PFSK-1 (cell line): ENCODE results near the gene HTN1.
"Not testable (repeated sequence)": the region's sequence is repeated elsewhere in the genome, so short reads cannot be mapped to it uniquely, and the experiment has no call there.

Experiments used
- FOXP2 ChIP-seq: optimal IDR thresholded peaks from 2 replicates; pipeline ENCODE3; 2011; ENCODE audit warnings: borderline replicate concordance, control low read depth, inconsistent platforms; ENCODE audit not compliant: insufficient read depth; ENCODE audit errors: extremely low read length, extremely low read depth
- POLR2AphosphoS5 ChIP-seq: IDR thresholded peaks from 2 replicates; pipeline ENCODE4 v1.6.1; 2012; ENCODE audit warnings: low read depth, mild to moderate bottlenecking, control low read depth, low read length, moderate library complexity
- REST ChIP-seq, 2 experiments: IDR thresholded peaks; 2 replicates each; pipeline versions ENCODE4 v1.6.1 to v1.8.0; 2011 to 2012; ENCODE audit warnings: low read depth in 2 of 2, low read length in 2 of 2, control low read depth in 1 of 2, inconsistent platforms in 1 of 2, mild to moderate bottlenecking in 1 of 2, moderate library complexity in 1 of 2; ENCODE audit not compliant: insufficient read depth in 1 of 2
- SIN3A ChIP-seq: IDR thresholded peaks from 2 replicates; pipeline ENCODE4 v1.6.1; 2012; ENCODE audit warnings: mild to moderate bottlenecking, low read length, moderate library complexity, borderline replicate concordance; ENCODE audit not compliant: insufficient read depth
- TAF1 ChIP-seq: IDR thresholded peaks from 2 replicates; pipeline ENCODE4 v1.6.1; 2012; ENCODE audit warnings: low read length, control low read depth, borderline replicate concordance; ENCODE audit not compliant: insufficient read depth

The HTN1 gene

GRCh38 chr4:70027011-70027410 lies 23.2 kb upstream of the HTN1 start:
- TF ChIP-seq TAF1 (no peak), REST (IDR thresholded peaks at IDR 0.05; ENCODE audit: insufficient read depth in 1 of 2, low read depth in 2 of 2, low read length in 2 of 2) (no peak), FOXP2 (no peak), SIN3A (no peak), POLR2AphosphoS5 (no peak)

GRCh38 chr4:70028159-70028558 lies 22.1 kb upstream of the HTN1 start, which contains the start of gene HTN3:
HTN3 (plus strand) TSS chr4:70028459; CDS start chr4:70030741, 2,282 bp downstream.
- TF ChIP-seq REST (IDR thresholded peaks at IDR 0.05; ENCODE audit: insufficient read depth in 1 of 2, low read depth in 2 of 2, low read length in 2 of 2); TAF1; POLR2AphosphoS5: not testable (repeated sequence)

- no peak for TF ChIP-seq POLR2AphosphoS5
These were observed 8.5 kb upstream of the HTN1 start for GRCh38 chr4:70041652-70042286.

- no peak for TF ChIP-seq FOXP2
- TF ChIP-seq REST (IDR thresholded peaks at IDR 0.05; ENCODE audit: insufficient read depth in 1 of 2, low read depth in 2 of 2, low read length in 2 of 2), result no peak
- no peak for TF ChIP-seq SIN3A
- TF ChIP-seq TAF1, result no peak
These were observed 7.4 kb downstream of the HTN1 start for GRCh38 chr4:70057651-70058050.

- TF ChIP-seq SIN3A (no peak), FOXP2 (no peak), REST (IDR thresholded peaks at IDR 0.05; ENCODE audit: insufficient read depth in 1 of 2, low read depth in 2 of 2, low read length in 2 of 2) (no peak), POLR2AphosphoS5 (no peak), TAF1 (no peak)
These were observed 8.9 kb downstream of the HTN1 start for GRCh38 chr4:70059149-70059548.
